ENCODE data around the gene GOLGA6L7. TPM values are rescaled to one million over a fixed set of nuclear protein-coding genes. Genes with fewer than 3 reads are reported as not detected.
"Not testable (repeated sequence)": the region's sequence is repeated elsewhere in the genome, so short reads cannot be mapped to it uniquely, and the experiment has no call there.

GOLGA6L7 gene
- total RNA-seq, 2 experiments from 2014 or later: not detected

- CTCF ChIA-PET; H3K36me3 Mint-ChIP-seq (ENCODE audit: low read depth); H3K27ac Mint-ChIP-seq; H3K9me3 Mint-ChIP-seq; intact Hi-C loops (cut with DNase I, micrococcal nuclease); H3K27me3 Mint-ChIP-seq; H3K4me1 Mint-ChIP-seq (ENCODE audit: low read depth); H3K9me3 ChIP-seq (ENCODE audit: control insufficient read depth in 1 of 2, insufficient read depth in 1 of 2, low read length in 2 of 2); H3K4me3 Mint-ChIP-seq; H3K27me3 ChIP-seq (ENCODE audit: control insufficient read depth in 1 of 2, insufficient read depth in 2 of 2, low read length in 2 of 2); H3K27ac ChIP-seq (ENCODE audit: low read depth in 1 of 2, low read length in 2 of 2); H3K4me3 ChIP-seq (ENCODE audit: low read length); DNase-seq; H3K36me3 ChIP-seq (ENCODE audit: insufficient read depth, low read length); H3K4me1 ChIP-seq (ENCODE audit: insufficient read depth, low read length); ATAC-seq (ENCODE audit: poor library complexity); POLR2A ChIA-PET: not testable (repeated sequence)
These were observed 40.3 kb downstream of the GOLGA6L7 start for GRCh38 chr15:28808136-28808535.

GRCh38 chr15:28800366-28800765 lies 48.1 kb downstream of the GOLGA6L7 start:
- H3K4me1 Mint-ChIP-seq (ENCODE audit: low read depth); DNase-seq; H3K9me3 Mint-ChIP-seq; H3K27ac ChIP-seq (ENCODE audit: low read depth in 1 of 2, low read length in 2 of 2); H3K4me3 Mint-ChIP-seq; ATAC-seq (ENCODE audit: poor library complexity); H3K9me3 ChIP-seq (ENCODE audit: control insufficient read depth in 1 of 2, insufficient read depth in 1 of 2, low read length in 2 of 2); intact Hi-C loops (cut with DNase I, micrococcal nuclease); CTCF ChIA-PET; H3K27ac Mint-ChIP-seq; POLR2A ChIA-PET; H3K4me1 ChIP-seq (ENCODE audit: insufficient read depth, low read length); H3K4me3 ChIP-seq (ENCODE audit: low read length); H3K36me3 Mint-ChIP-seq (ENCODE audit: low read depth); H3K27me3 Mint-ChIP-seq; H3K36me3 ChIP-seq (ENCODE audit: insufficient read depth, low read length); H3K27me3 ChIP-seq (ENCODE audit: control insufficient read depth in 1 of 2, insufficient read depth in 2 of 2, low read length in 2 of 2): not testable (repeated sequence)

DNA sequence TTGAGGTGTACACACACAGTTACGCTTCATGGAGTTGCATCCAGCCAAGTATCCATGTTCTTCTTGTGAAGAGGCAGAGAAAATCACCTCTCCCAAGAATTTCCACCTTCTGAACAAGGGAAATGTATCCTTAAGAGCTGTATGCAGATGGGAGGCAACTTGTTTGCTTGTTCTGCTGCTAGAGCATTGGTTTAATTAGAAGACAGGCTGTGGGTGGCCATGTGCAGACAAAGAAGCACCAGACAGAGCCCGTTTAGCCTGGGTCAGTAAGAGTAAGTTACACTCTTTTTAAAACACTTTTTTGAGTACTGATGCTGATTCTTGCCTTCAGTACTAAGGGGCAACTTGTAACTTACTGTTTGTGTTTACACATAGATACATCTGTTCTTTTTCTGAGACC lies 50.2 kb downstream of the GOLGA6L7 start:
- H3K4me1 ChIP-seq (ENCODE audit: insufficient read depth, low read length); CTCF ChIA-PET; H3K27me3 ChIP-seq (ENCODE audit: control insufficient read depth in 1 of 2, insufficient read depth in 2 of 2, low read length in 2 of 2); H3K27ac ChIP-seq (ENCODE audit: low read depth in 1 of 2, low read length in 2 of 2); H3K4me3 Mint-ChIP-seq; H3K36me3 ChIP-seq (ENCODE audit: insufficient read depth, low read length); H3K36me3 Mint-ChIP-seq (ENCODE audit: low read depth); H3K27me3 Mint-ChIP-seq; H3K9me3 Mint-ChIP-seq; H3K4me1 Mint-ChIP-seq (ENCODE audit: low read depth); H3K4me3 ChIP-seq (ENCODE audit: low read length); POLR2A ChIA-PET; H3K9me3 ChIP-seq (ENCODE audit: control insufficient read depth in 1 of 2, insufficient read depth in 1 of 2, low read length in 2 of 2); ATAC-seq (ENCODE audit: poor library complexity); DNase-seq; H3K27ac Mint-ChIP-seq: not testable (repeated sequence)
- intact Hi-C loops (cut with DNase I, micrococcal nuclease): loop anchor here in 1 of 2 experiments (10.0 kb wide), 1 partner anchor 177 kb away; no protein-coding TSS in a partner anchor

- H3K36me3 Mint-ChIP-seq (ENCODE audit: low read depth); H3K27ac ChIP-seq (ENCODE audit: low read depth in 1 of 2, low read length in 2 of 2); ATAC-seq (ENCODE audit: poor library complexity); H3K27ac Mint-ChIP-seq; H3K4me3 ChIP-seq (ENCODE audit: low read length); H3K27me3 ChIP-seq (ENCODE audit: control insufficient read depth in 1 of 2, insufficient read depth in 2 of 2, low read length in 2 of 2); H3K9me3 Mint-ChIP-seq; H3K4me1 Mint-ChIP-seq (ENCODE audit: low read depth); POLR2A ChIA-PET; CTCF ChIA-PET; H3K9me3 ChIP-seq (ENCODE audit: control insufficient read depth in 1 of 2, insufficient read depth in 1 of 2, low read length in 2 of 2); H3K4me3 Mint-ChIP-seq; H3K36me3 ChIP-seq (ENCODE audit: insufficient read depth, low read length); H3K4me1 ChIP-seq (ENCODE audit: insufficient read depth, low read length): not testable (repeated sequence)
- peak in 2 of 14 experiments; percentile 9 to 14 for DNase-seq
- TF ChIP-seq CTCF (IDR thresholded peaks at IDR 0.05): peak; percentile 14
- intact Hi-C loops (cut with DNase I, micrococcal nuclease): loop anchor here in 1 of 2 experiments (10.0 kb wide), 1 partner anchor 181 kb away; no protein-coding TSS in a partner anchor
- H3K27me3 Mint-ChIP-seq: peaks cover 21% of the 10 kb centered on the region
These were observed 54.2 kb downstream of the GOLGA6L7 start for GRCh38 chr15:28794231-28794630.

Other genes starting within 250 kb of the GOLGA6L7 start
- gene GOLGA8M, start 136.2 kb downstream of the GOLGA6L7 start, total RNA-seq: 1 to 10 TPM; 1.9 to 2.8 TPM
- gene APBA2, start 37.3 kb upstream of the GOLGA6L7 start, total RNA-seq: 100 to 1,000 TPM; 123 to 126 TPM

Data from CD4-positive, alpha-beta T cell (primary cell).